Nephron progenitor cell (in vitro differentiated cells): ENCODE data around the gene ALDH1L2.

Experiments used
- DNase-seq: peaks from one replicate; pipeline ENCODE4 v3.0.0; 2021
- H3K27ac Mint-ChIP-seq: 2 replicates; pipeline ENCODE4 v1.8.0; 2021; ENCODE audit warnings: mild to moderate bottlenecking, moderate library complexity, mixed read lengths
- H3K27me3 Mint-ChIP-seq: 2 replicates; pipeline ENCODE4 v1.8.0; 2021; ENCODE audit warnings: mild to moderate bottlenecking, low read depth, mixed read lengths; ENCODE audit not compliant: poor library complexity
- H3K36me3 Mint-ChIP-seq: 2 replicates; pipeline ENCODE4 v1.8.0; 2021; ENCODE audit warnings: low read depth, mixed read lengths
- H3K4me1 Mint-ChIP-seq: 2 replicates; pipeline ENCODE4 v1.8.0; 2021; ENCODE audit warnings: mixed read lengths
- H3K4me3 Mint-ChIP-seq: 2 replicates; pipeline ENCODE4 v1.8.0; 2021; ENCODE audit warnings: mild to moderate bottlenecking, moderate library complexity, mixed read lengths
- H3K9me3 Mint-ChIP-seq: 2 replicates; pipeline ENCODE4 v1.8.0; 2021; ENCODE audit warnings: mild to moderate bottlenecking, moderate library complexity, mixed read lengths
- CTCF ChIP-seq: fragments of 200-600 bp; sonication (generic); IDR thresholded peaks from 2 replicates; pipeline ENCODE4 v1.5.0; 2021; ENCODE audit warnings: antibody characterized with exemption

The ALDH1L2 gene

GRCh38 chr12:104999347-104999685 is 84.9 kb downstream of the ALDH1L2 start:
- Mint-ChIP-seq H3K4me3 (no peak overlapping the region), H3K36me3 (peaks cover 89% of the 10 kb centered on the region), H3K27ac (peak overlapping the region; percentile 58), H3K27me3 (no peaks in the 10 kb centered on the region), H3K9me3 (no peaks in the 10 kb centered on the region), H3K4me1 (no peaks in the 10 kb centered on the region)
- DNase-seq, result no peak
- no peak for TF ChIP-seq CTCF

- Mint-ChIP-seq H3K36me3 (peaks cover 87% of the 10 kb centered on the region), H3K27ac (no peak overlapping the region), H3K9me3 (no peaks in the 10 kb centered on the region), H3K4me3 (no peak overlapping the region), H3K4me1 (no peaks in the 10 kb centered on the region), H3K27me3 (no peaks in the 10 kb centered on the region)
- no peak for DNase-seq
- no peak for TF ChIP-seq CTCF
Observed at GRCh38 chr12:104998423-104999346, 85.6 kb downstream of the ALDH1L2 start.

GRCh38 chr12:104997541-104997940 is 86.7 kb downstream of the ALDH1L2 start:
- Mint-ChIP-seq H3K27me3 (peaks cover 3% of the 10 kb centered on the region), H3K9me3 (no peaks in the 10 kb centered on the region), H3K36me3 (peaks cover 86% of the 10 kb centered on the region), H3K27ac (no peak overlapping the region), H3K4me3 (no peak overlapping the region), H3K4me1 (no peaks in the 10 kb centered on the region)
- no peak for TF ChIP-seq CTCF
- DNase-seq, result no peak

- Mint-ChIP-seq H3K9me3 (peaks cover 5% of the 10 kb centered on the region), H3K27ac (no peak overlapping the region), H3K4me3 (no peak overlapping the region), H3K36me3 (peaks cover 87% of the 10 kb centered on the region), H3K27me3 (peaks cover 3% of the 10 kb centered on the region), H3K4me1 (no peaks in the 10 kb centered on the region)
- TF ChIP-seq CTCF, result no peak
- DNase-seq, result no peak
Observed at GRCh38 chr12:104994336-104994735, 89.9 kb downstream of the ALDH1L2 start.

- TF ChIP-seq CTCF, result no peak
- Mint-ChIP-seq H3K4me3 (no peak overlapping the region), H3K27ac (no peak overlapping the region), H3K9me3 (peaks cover 9% of the 10 kb centered on the region), H3K36me3 (peaks cover 84% of the 10 kb centered on the region), H3K4me1 (peaks cover 16% of the 10 kb centered on the region), H3K27me3 (peaks cover 3% of the 10 kb centered on the region)
- no peak for DNase-seq
Observed at GRCh38 chr12:104991565-104992128, 92.6 kb downstream of the ALDH1L2 start.
